HepG2 (cell line): ENCODE data around the gene SART1. TPM values are rescaled to one million over a fixed set of nuclear protein-coding genes. Genes with fewer than 3 reads are reported as not detected.

ENCODE experiments used
- ATAC-seq: fragments of 200-7000 bp; cut with Tn5 transposase; 3 replicates; pipeline ENCODE4 v1.9.1; 2020; ENCODE audit warnings: mild to moderate bottlenecking, moderate library complexity
- BruUV-seq: library from RNA; stranded (reverse); fragments of 400-500 nt; replicated peaks from 2 replicates; lab custom pipeline; 2021; lab: Mats Ljungman, UMichigan
- CTCF ChIA-PET: fragments of 300-600 bp; formaldehyde crosslinking; extraction: SDS; loops from one replicate; lab custom pipeline; 2021; ENCODE audit warnings: low total read pairs, inconsistent platforms, low intra/inter-chr PET ratio; lab: Yijun Ruan, JAX
- POLR2A ChIA-PET: fragments of 350-600 bp; sonication (Branson Sonifier 250); formaldehyde crosslinking; loops from one replicate; lab custom pipeline; 2020; ENCODE audit warnings: antibody characterized with exemption, inconsistent platforms; lab: Yijun Ruan, JAX
- DNase-seq: peaks from one replicate; pipeline ENCODE4 v3.0.0-alpha.2; 2015; ENCODE audit warnings: low spot score
- FAIRE-seq: peaks from 3 replicates; lab custom pipeline; 2011; peaks lifted over from hg19 to GRCh38; lab: Jason Lieb, UNC
- H2AFZ ChIP-seq: one replicate; pipeline ENCODE4 v1.6.1; 2011; ENCODE audit warnings: low read length, inconsistent platforms
- H3K27ac ChIP-seq: fragments of 300-600 bp; 3 replicates; pipeline ENCODE4 v1.8.0; 2011; ENCODE audit warnings: mixed run types, mild to moderate bottlenecking, mixed read lengths, low read length, inconsistent platforms; ENCODE audit not compliant: insufficient read depth; ENCODE audit errors: extremely low read length
- H3K27me3 ChIP-seq, 2 experiments: fragments of 200-600 bp in 1 of 2; 2 replicates in 1 of 2; 3 replicates in 1 of 2; pipeline versions ENCODE4 v1.6.0 to v1.8.0; 2011; ENCODE audit warnings: low read length in 2 of 2, mild to moderate bottlenecking in 2 of 2, moderate library complexity in 2 of 2, inconsistent platforms in 1 of 2; ENCODE audit not compliant: insufficient read depth in 2 of 2, control insufficient read depth in 1 of 2
- H3K36me3 ChIP-seq, 2 experiments: fragments of 200-600 bp in 1 of 2; replicated peaks in 1 of 2; 2 replicates in 1 of 2; 3 replicates in 1 of 2; pipeline versions ENCODE4 v1.5.1 to v1.8.0; 2011; ENCODE audit warnings: low read length in 2 of 2, inconsistent platforms in 1 of 2; ENCODE audit not compliant: insufficient read depth in 2 of 2, control insufficient read depth in 1 of 2
- H3K4me1 ChIP-seq: 2 replicates; pipeline ENCODE4 v1.5.1; 2012; ENCODE audit warnings: low read length, inconsistent platforms; ENCODE audit not compliant: insufficient read depth
- H3K4me2 ChIP-seq: 2 replicates; pipeline ENCODE4 v1.6.0; 2011; ENCODE audit warnings: low read depth, low read length, inconsistent platforms
- H3K4me3 ChIP-seq, 3 experiments: fragments of 200-600 bp in 1 of 3; sonication (generic), shearing (Covaris generic) in 1 of 3; replicated peaks in 1 of 3; 2 replicates each; pipeline ENCODE4 v1.5.1; 2011 to 2016; ENCODE audit warnings: low read length in 3 of 3, inconsistent platforms in 2 of 3, low read depth in 2 of 3, mild to moderate bottlenecking in 2 of 3, control low read depth in 1 of 3, mixed read lengths in 1 of 3; ENCODE audit not compliant: insufficient read depth in 1 of 3
- H3K79me2 ChIP-seq: one replicate; pipeline ENCODE4 v1.6.1; 2011; ENCODE audit warnings: low read length, inconsistent platforms; ENCODE audit not compliant: insufficient read depth
- H3K9ac ChIP-seq: 2 replicates; pipeline ENCODE4 v1.6.0; 2011; ENCODE audit warnings: mild to moderate bottlenecking, low read depth, low read length, inconsistent platforms; ENCODE audit not compliant: insufficient read depth
- H3K9me3 ChIP-seq: 2 replicates; pipeline ENCODE4 v1.5.1; 2012; ENCODE audit warnings: mild to moderate bottlenecking, low read length
- H4K20me1 ChIP-seq: 2 replicates; pipeline ENCODE4 v1.6.0; 2011; ENCODE audit warnings: inconsistent platforms, mild to moderate bottlenecking, low read length, moderate library complexity; ENCODE audit not compliant: insufficient read depth
- ARID5B ChIP-seq: IDR thresholded peaks from 2 replicates; pipeline ENCODE4 v1.4.0; 2020; ENCODE audit warnings: mild to moderate bottlenecking, missing genetic modification reagents
- EED ChIP-seq: sonication (generic); formaldehyde crosslinking; IDR thresholded peaks from 2 replicates; pipeline ENCODE4 v1.5.0; 2020; ENCODE audit warnings: mild to moderate bottlenecking, missing genetic modification reagents
- MIXL1 ChIP-seq: IDR thresholded peaks from 2 replicates; pipeline ENCODE4 v1.6.1; 2016
- MXI1 ChIP-seq: IDR thresholded peaks from 3 replicates; pipeline ENCODE4 v1.6.1; 2012; ENCODE audit warnings: low read depth, low read length, inconsistent platforms, borderline replicate concordance
- SNAPC5 ChIP-seq: sonication (generic); formaldehyde crosslinking; IDR thresholded peaks from 2 replicates; pipeline ENCODE4 v1.8.1; 2023; ENCODE audit warnings: mild to moderate bottlenecking, missing genetic modification reagents, borderline replicate concordance
- ZNF432 ChIP-seq: sonication (generic); formaldehyde crosslinking; IDR thresholded peaks from 2 replicates; pipeline ENCODE4 v1.5.0; 2020; ENCODE audit warnings: missing genetic modification reagents, mild to moderate bottlenecking, borderline replicate concordance
- ZNF672 ChIP-seq: sonication (generic); formaldehyde crosslinking; IDR thresholded peaks from 2 replicates; pipeline ENCODE4 v1.8.1; 2022; ENCODE audit warnings: missing genetic modification reagents
- WGBS: methylation state at CpG from one replicate; pipeline ENCODE4 v1.1.6; 2017; ENCODE audit warnings: low lambda C conversion rate; 5-methylcytosine and 5-hydroxymethylcytosine counted together
- in situ Hi-C: cut with HindIII; loops from 2 replicates; pipeline ENCODE4 v1.10.0; 2017; ENCODE audit warnings: low pct_unique_long_range_greater_than_20kb; ENCODE audit not compliant: extremely low pct_ligation_motif_present
- intact Hi-C: fragments of 100-400 bp; cut with micrococcal nuclease; formaldehyde crosslinking; loops from one replicate; pipeline ENCODE4 v1.10.0; 2022; ENCODE audit not compliant: unreplicated experiment
- polyA plus RNA-seq, 8 experiments: library from polyadenylated mRNA; depleted of rRNA in 3 of 8; stranded (reverse) in 7 of 8; unstranded in 1 of 8; fragments of >200 nt; fragmentation: Illumina TruSeq in 4 of 8; extraction: Trizol in 4 of 8; gene quantifications; 2 replicates each; pipeline versions ENCODE4 v1.2.1 to v1.2.3, GENCODE V29; 2011 to 2016; ENCODE audit warnings: low read depth in 4 of 8, missing spikeins in 1 of 8, mixed read lengths in 1 of 8; ENCODE audit not compliant: insufficient read depth in 1 of 8
- total RNA-seq, 5 experiments: library from RNA; depleted of rRNA; stranded (reverse); fragments of >200 nt; fragmentation: Illumina TruSeq; extraction: Trizol; gene quantifications; 2 replicates each; pipeline ENCODE4 v1.2.3, GENCODE V29; 2016; ENCODE audit warnings: low read depth in 1 of 5

The SART1 gene
- total and polyA plus RNA-seq, 2 of the 13 experiments (the other 11 are each of a cell fraction or from before 2014, with no cell fraction given), result 11.3 to 22.5 TPM

GRCh38 chr11:65944191-65944590 is 17.3 kb upstream of the SART1 start:
- TF ChIP-seq ARID5B (CRISPR knock-in tag) (no peak), ZNF432 (CRISPR knock-in tag) (no peak), EED (CRISPR knock-in tag) (no peak), SNAPC5 (no peak), ZNF672 (CRISPR knock-in tag) (no peak), MIXL1 (no peak), MXI1 (no peak)
- TF ChIP-seq, all 625 proteins: peak for 0
- no peaks in the 10 kb centered on the region for H3K79me2 ChIP-seq
- H3K27me3 ChIP-seq, result peaks cover 0 to 30% of the 10 kb centered on the region in 2 experiments; a peak in 4 of 5 replicates
- intact Hi-C loops, result no loop called here
- no TSS peak for BruUV-seq
- H3K9me3 ChIP-seq, result no peaks in the 10 kb centered on the region
- no peak for DNase-seq
- ATAC-seq, result no peak
- no peak overlapping the region for H3K4me3 ChIP-seq
- 78% methylated on average over 7 of the region's 8 CpGs for WGBS
- ChIA-PET CTCF (no interaction called here), POLR2A (no interaction called here)
- no peaks in the 10 kb centered on the region for H3K36me3 ChIP-seq
- H3K9ac ChIP-seq, result no peak overlapping the region
- in situ Hi-C loops, result no loop called here
- H3K27ac ChIP-seq, result no peak overlapping the region
- H4K20me1 ChIP-seq, result no peaks in the 10 kb centered on the region
- no peak overlapping the region for H2AFZ ChIP-seq
- peaks cover 74% of the 10 kb centered on the region for H3K4me1 ChIP-seq
- FAIRE-seq, result no peak
- H3K4me2 ChIP-seq, result no peak overlapping the region; the same call in 1 of the 2 replicates
